Esophagus squamous epithelium (tissue), 5 donors: ENCODE results near the gene TLE5. TPM values are rescaled to one million over a fixed set of nuclear protein-coding genes. Genes with fewer than 3 reads are reported as not detected.
"Not testable (repeated sequence)": the region's sequence is repeated elsewhere in the genome, so short reads cannot be mapped to it uniquely, and the experiment has no call there.

ENCODE experiments used
- DNase-seq: peaks from one replicate; lab custom pipeline; 2025; lab: John Stamatoyannopoulos, UW
- H3K27ac ChIP-seq, 4 donors: fragments of 200-600 bp; sonication (generic); one replicate each; pipeline ENCODE4 v1.5.1; 2016 to 2019; ENCODE audit warnings: mild to moderate bottlenecking in 1 of 4
- H3K27me3 ChIP-seq, 4 donors: fragments of 200-600 bp; sonication (generic); 1 replicate in 3 of 4; 2 replicates in 1 of 4; pipeline versions ENCODE4 v1.5.1 to v1.6.0; 2017 to 2021; ENCODE audit warnings: antibody characterized with exemption in 1 of 4
- H3K36me3 ChIP-seq, 3 donors: fragments of 200-600 bp; sonication (generic); one replicate each; pipeline ENCODE4 v1.5.1; 2016 to 2019
- H3K4me1 ChIP-seq, 3 donors: fragments of 200-600 bp; sonication (generic); one replicate each; pipeline ENCODE4 v1.5.1; 2017 to 2019
- H3K4me3 ChIP-seq, 4 donors: fragments of 200-600 bp; sonication (generic); 1 replicate in 3 of 4; 2 replicates in 1 of 4; pipeline ENCODE4 v1.5.1; 2016 to 2019; ENCODE audit warnings: mild to moderate bottlenecking in 2 of 4, moderate library complexity in 1 of 4
- H3K9me3 ChIP-seq, 3 donors: fragments of 200-600 bp; sonication (generic); one replicate each; pipeline ENCODE4 v1.5.1; 2016 to 2019
- CTCF ChIP-seq, 6 experiments: fragments of 450-650 bp in 4 of 6; fragments of 200-600 bp in 2 of 6; sonication (generic) in 2 of 6; IDR thresholded peaks; one replicate each; pipeline ENCODE4 v1.5.1; 2016 to 2019; ENCODE audit warnings: antibody characterized with exemption in 6 of 6, mild to moderate bottlenecking in 4 of 6, moderate library complexity in 4 of 6
- POLR2A ChIP-seq, 4 donors: fragments of 450-650 bp; IDR thresholded peaks; one replicate each; pipeline ENCODE4 v1.6.1; 2017; ENCODE audit warnings: antibody characterized with exemption in 4 of 4, mild to moderate bottlenecking in 4 of 4, moderate library complexity in 3 of 4
- WGBS, 2 donors: methylation state at CpG; one replicate each; pipeline ENCODE4 v1.1.5; 2018; 5-methylcytosine and 5-hydroxymethylcytosine counted together
- intact Hi-C: fragments of 100-400 bp; cut with DNase I; formaldehyde crosslinking; loops from one replicate; pipeline ENCODE4 v1.15.0; 2022
- total RNA-seq, 4 donors: library from RNA; depleted of rRNA; stranded (reverse); fragments of >200 nt; gene quantifications; one replicate each; pipeline ENCODE4 v1.1.0, GENCODE V29; 2016
- donor health status: DM: yes; HTN: yes; CAD: no.

The TLE5 gene
- total RNA-seq, 4 donors from 2014 or later, result 141 to 433 (median 298) TPM

GRCh38 chr19:3015126-3016057 lies 46.9 kb downstream of the TLE5 start:
- Histone ChIP-seq H3K27me3 (no peaks in the 10 kb centered on the region), H3K4me3 (no peak overlapping the region), H3K27ac (no peak overlapping the region), H3K9me3 (no peaks in the 10 kb centered on the region), H3K36me3 (peaks cover 0 to 18% (median 0%) of the 10 kb centered on the region in 3 donors), H3K4me1 (peaks cover 0 to 6% (median 0%) of the 10 kb centered on the region in 3 donors)
- no peak for DNase-seq
- TF ChIP-seq CTCF (IDR thresholded peaks at IDR 0.05), result no peak
- TF ChIP-seq POLR2A (IDR thresholded peaks at IDR 0.05), result no peak
- intact Hi-C loops, result no loop called here
- 89 to 93% methylated on average over 14 to 19 of the region's 22 CpGs for WGBS, 2 donors

GRCh38 chr19:3014135-3014534 lies 48.2 kb downstream of the TLE5 start:
- intact Hi-C loops, result no loop called here
- no peak for DNase-seq
- TF ChIP-seq POLR2A (IDR thresholded peaks at IDR 0.05) (no peak), CTCF (IDR thresholded peaks at IDR 0.05) (no peak)
- WGBS, 2 donors, result 90 to 94% methylated on average over 6 to 7 of the region's 8 CpGs
- no peaks in the 10 kb centered on the region for H3K27me3 ChIP-seq
- no peak overlapping the region for H3K4me3 ChIP-seq
- no peaks in the 10 kb centered on the region for H3K9me3 ChIP-seq
- peaks cover 0 to 20% (median 0%) of the 10 kb centered on the region in 3 donors for H3K36me3 ChIP-seq
- H3K4me1 ChIP-seq, result peaks cover 0 to 6% (median 0%) of the 10 kb centered on the region in 3 donors
- H3K27ac ChIP-seq, result no peak overlapping the region

DNA sequence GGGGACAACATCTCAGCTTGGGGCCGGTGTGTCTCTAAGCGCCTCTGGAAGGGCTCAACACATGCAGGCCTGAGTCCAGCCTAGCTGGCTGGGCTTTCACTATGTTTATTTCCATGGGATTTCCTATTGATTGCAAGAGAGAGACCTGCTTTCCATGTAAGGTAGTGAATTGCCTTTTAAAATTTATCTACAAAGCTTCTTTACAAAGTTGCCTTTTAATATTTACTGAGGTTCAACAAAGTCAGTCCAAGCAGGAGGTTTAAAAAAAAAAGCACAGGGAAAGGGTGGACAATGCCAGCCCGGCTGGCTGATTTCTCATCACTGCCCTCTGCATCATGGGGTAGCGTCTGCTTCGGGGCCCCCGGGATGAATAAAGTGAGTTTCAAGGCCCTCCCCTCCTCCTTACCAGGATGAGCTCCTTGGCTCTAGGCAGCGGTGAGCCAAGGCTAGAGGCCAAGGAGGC lies 49.0 kb downstream of the TLE5 start:
- H3K4me3 ChIP-seq, result no peak overlapping the region
- no peaks in the 10 kb centered on the region for H3K9me3 ChIP-seq
- TF ChIP-seq CTCF (IDR thresholded peaks at IDR 0.05) (no peak), POLR2A (IDR thresholded peaks at IDR 0.05) (no peak)
- WGBS, 2 donors, result 52 to 81% methylated on average over 6 to 7 of the region's 7 CpGs
- no peak overlapping the region for H3K27ac ChIP-seq
- H3K36me3 ChIP-seq, result peaks cover 0 to 19% (median 0%) of the 10 kb centered on the region in 3 donors
- no peaks in the 10 kb centered on the region for H3K27me3 ChIP-seq
- H3K4me1 ChIP-seq, result peaks cover 0 to 6% (median 0%) of the 10 kb centered on the region in 3 donors
- no peak for DNase-seq
- intact Hi-C loops, result no loop called here

DNA sequence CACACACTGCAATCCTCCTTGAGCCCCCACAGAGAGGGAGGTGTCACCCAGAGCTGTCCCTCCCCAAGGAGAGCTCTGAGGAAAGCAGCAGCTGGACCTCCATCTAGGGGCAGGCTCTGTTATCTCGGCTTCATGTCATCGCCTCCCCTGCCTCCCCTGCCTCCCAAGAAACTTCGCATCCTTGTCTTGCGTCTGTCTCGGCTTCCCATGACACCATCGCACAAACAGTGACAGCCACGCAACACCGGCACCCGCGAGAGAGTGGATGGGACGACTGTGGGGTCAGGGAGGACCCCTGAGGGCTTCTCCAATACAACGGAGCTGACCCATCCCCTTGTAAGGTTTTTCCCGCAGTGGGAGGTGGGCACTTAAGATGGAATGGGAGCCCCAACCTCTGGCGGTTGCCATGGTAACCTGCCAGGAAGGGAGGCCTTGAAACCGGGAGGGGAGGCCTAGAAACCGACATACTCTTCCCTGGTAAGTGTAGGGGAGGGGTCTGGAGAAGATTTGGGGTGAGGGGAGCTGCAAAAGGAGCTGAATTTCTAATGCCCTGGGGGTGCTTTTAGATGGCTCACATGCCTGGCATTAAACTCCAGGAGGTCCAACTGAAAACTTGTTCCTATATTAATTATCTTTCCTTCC lies 49.6 kb downstream of the TLE5 start:
- Histone ChIP-seq H3K9me3 (no peaks in the 10 kb centered on the region), H3K36me3 (peaks cover 0 to 19% (median 0%) of the 10 kb centered on the region in 3 donors), H3K27me3 (no peaks in the 10 kb centered on the region), H3K4me3 (no peak overlapping the region), H3K4me1 (peaks cover 0 to 6% (median 0%) of the 10 kb centered on the region in 3 donors), H3K27ac (no peak overlapping the region)
- intact Hi-C loops, result no loop called here
- no peak for TF ChIP-seq POLR2A (IDR thresholded peaks at IDR 0.05)
- TF ChIP-seq CTCF (IDR thresholded peaks at IDR 0.05), result no peak
- no peak for DNase-seq
- 78 to 80% methylated on average over 5 to 11 of the region's 16 CpGs for WGBS, 2 donors

DNA sequence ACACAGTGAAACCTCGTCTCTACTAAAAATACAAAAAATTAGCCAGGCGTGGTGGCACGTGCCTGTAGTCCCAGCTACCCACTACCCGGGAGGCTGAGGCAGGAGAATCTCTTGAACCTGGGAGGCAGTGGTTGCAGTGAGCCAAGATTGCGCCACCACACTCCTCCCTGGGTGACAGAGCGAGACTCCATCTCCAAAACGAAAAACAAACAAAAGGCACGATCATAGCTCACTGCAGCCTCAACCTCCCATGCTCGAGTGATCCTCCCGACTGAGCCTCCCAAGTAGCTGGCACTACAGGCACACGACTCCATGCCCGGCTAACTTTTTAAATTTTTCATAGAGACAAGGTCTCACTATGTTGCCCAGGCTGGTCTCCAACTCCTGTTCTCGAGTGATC lies 50.2 kb downstream of the TLE5 start:
- intact Hi-C loops, H3K27me3 ChIP-seq, DNase-seq, H3K4me1 ChIP-seq, H3K9me3 ChIP-seq, H3K27ac ChIP-seq, H3K4me3 ChIP-seq: not testable (repeated sequence)
- peaks cover 0 to 24% (median 0%) of the 10 kb centered on the region in 3 donors for H3K36me3 ChIP-seq
- WGBS, 2 donors, result 48 to 70% methylated on average over 9 to 11 of the region's 13 CpGs
